Esophagus muscularis mucosa (tissue), 4 donors: ENCODE measurements around the gene LTC4S. TPM values are rescaled to one million over a fixed set of nuclear protein-coding genes. Genes with fewer than 3 reads are reported as not detected.

ENCODE experiments used
- DNase-seq: peaks from one replicate; pipeline ENCODE4 v3.0.0-alpha.2; 2017; ENCODE audit errors: extremely low spot score
- H3K27ac ChIP-seq, 4 donors: fragments of 200-600 bp; sonication (generic); replicated peaks in 1 of 4; 1 replicate in 3 of 4; 2 replicates in 1 of 4; pipeline ENCODE4 v1.5.1; 2016 to 2019; ENCODE audit warnings: mild to moderate bottlenecking in 1 of 4
- H3K27me3 ChIP-seq, 4 donors: fragments of 200-600 bp; sonication (generic); one replicate each; pipeline versions ENCODE4 v1.5.1 to v1.6.0; 2016 to 2019
- H3K36me3 ChIP-seq, 4 donors: fragments of 200-600 bp; sonication (generic); one replicate each; pipeline ENCODE4 v1.5.1; 2016 to 2019
- H3K4me1 ChIP-seq, 4 donors: fragments of 200-600 bp; sonication (generic); one replicate each; pipeline ENCODE4 v1.5.1; 2016 to 2019
- H3K4me3 ChIP-seq, 4 donors: fragments of 200-600 bp; sonication (generic); 1 replicate in 2 of 4; 2 replicates in 2 of 4; pipeline ENCODE4 v1.5.1; 2016 to 2019; ENCODE audit warnings: mild to moderate bottlenecking in 4 of 4, moderate library complexity in 1 of 4
- H3K9me3 ChIP-seq, 4 donors: fragments of 200-600 bp; sonication (generic); 1 replicate in 3 of 4; 2 replicates in 1 of 4; pipeline ENCODE4 v1.5.1; 2016 to 2019
- CTCF ChIP-seq, 3 experiments: fragments of 200-600 bp in 2 of 3; fragments of 450-650 bp in 1 of 3; sonication (generic) in 2 of 3; IDR thresholded peaks; one replicate each; pipeline ENCODE4 v1.5.1; 2017 to 2019; ENCODE audit warnings: antibody characterized with exemption in 3 of 3, mild to moderate bottlenecking in 2 of 3, moderate library complexity in 1 of 3
- EP300 ChIP-seq: sonication (generic); formaldehyde crosslinking; IDR thresholded peaks from one replicate; pipeline ENCODE4 v1.6.1; 2017; ENCODE audit warnings: antibody characterized with exemption
- POLR2A ChIP-seq: fragments of 450-650 bp; IDR thresholded peaks from one replicate; pipeline ENCODE4 v1.6.1; 2017; ENCODE audit warnings: antibody characterized with exemption, moderate library complexity, mild to moderate bottlenecking, low read depth
- POLR2AphosphoS5 ChIP-seq, 2 donors: sonication (generic); formaldehyde crosslinking; IDR thresholded peaks; one replicate each; pipeline ENCODE4 v1.6.1; 2017; ENCODE audit warnings: antibody characterized with exemption in 2 of 2
- WGBS: methylation state at CpG from one replicate; pipeline ENCODE4 v1.1.5; 2018; 5-methylcytosine and 5-hydroxymethylcytosine counted together
- intact Hi-C: fragments of 100-400 bp; cut with DNase I; formaldehyde crosslinking; loops from one replicate; pipeline ENCODE4 v1.15.1; 2023
- small RNA-seq, 3 donors: library from RNA; depleted of rRNA; stranded (forward); fragments of <200 nt; gene quantifications; one replicate each; pipeline ENCODE3, GENCODE V24; 2016
- total RNA-seq, 4 donors: library from RNA; depleted of rRNA; stranded (reverse); fragments of >200 nt; gene quantifications; one replicate each; pipeline versions ENCODE4 v1.1.0 to v1.2.1, GENCODE V29; 2016

The LTC4S gene
- total RNA-seq, 4 donors from 2014 or later, result 7.9 to 15.2 (median 12.8) TPM

- Histone ChIP-seq H3K9me3 (peaks cover 0 to 1% (median 0%) of the 10 kb centered on the region in 4 donors), H3K4me1 (peaks cover 6 to 14% (median 11%) of the 10 kb centered on the region in 4 donors), H3K4me3 (no peak overlapping the region), H3K36me3 (peaks cover 45 to 95% (median 75%) of the 10 kb centered on the region in 4 donors), H3K27me3 (no peaks in the 10 kb centered on the region), H3K27ac (no peak overlapping the region)
- 86% methylated on average over 8 of the region's 16 CpGs for WGBS
- intact Hi-C loops, result no loop called here
- no peak for DNase-seq
- peak in 1 of 2 donors; percentile 52 for TF ChIP-seq POLR2AphosphoS5 (IDR thresholded peaks at IDR 0.05)
- no peak for TF ChIP-seq EP300
Observed at GRCh38 chr5:179839328-179840256, 45.8 kb downstream of the LTC4S start.

- no peaks in the 10 kb centered on the region for H3K27me3 ChIP-seq
- intact Hi-C loops, result no loop called here
- H3K9me3 ChIP-seq, result peaks cover 0 to 8% (median 0%) of the 10 kb centered on the region in 4 donors
- no peak overlapping the region for H3K4me3 ChIP-seq
- peaks cover 41 to 92% (median 71%) of the 10 kb centered on the region in 4 donors for H3K36me3 ChIP-seq
- TF ChIP-seq POLR2A (no peak), CTCF (IDR thresholded peaks at IDR 0.05) (no peak), EP300 (no peak), POLR2AphosphoS5 (IDR thresholded peaks at IDR 0.05) (no peak)
- H3K27ac ChIP-seq, result no peak overlapping the region
- no peak for DNase-seq
- H3K4me1 ChIP-seq, result peaks cover 6 to 14% (median 11%) of the 10 kb centered on the region in 4 donors
- WGBS, result 90% methylated on average over 11 of the region's 11 CpGs
Observed at GRCh38 chr5:179840321-179840720, 46.5 kb downstream of the LTC4S start.

DNA sequence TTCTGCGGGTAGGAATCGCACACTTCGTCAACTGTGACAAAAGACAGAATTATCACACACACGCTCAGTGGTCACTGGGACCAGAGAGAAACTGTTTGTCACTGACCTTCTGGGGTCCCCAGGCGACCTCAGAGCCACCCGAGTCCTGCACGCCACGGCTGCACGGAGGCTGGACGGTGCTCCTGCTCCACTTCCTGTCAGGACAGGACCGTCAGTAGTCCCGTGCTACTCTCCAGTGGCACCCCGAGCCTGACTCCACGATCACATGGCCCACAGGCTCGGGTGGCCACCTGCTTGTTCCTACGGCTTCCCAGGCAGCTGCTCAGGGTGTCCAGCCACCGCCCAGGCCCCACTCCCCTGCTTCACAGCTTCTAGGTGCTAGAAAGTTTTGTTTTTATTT is 47.0 kb downstream of the LTC4S start:
- Histone ChIP-seq H3K4me3 (no peak overlapping the region), H3K36me3 (peaks cover 46 to 92% (median 71%) of the 10 kb centered on the region in 4 donors), H3K9me3 (peaks cover 0 to 9% (median 0%) of the 10 kb centered on the region in 4 donors), H3K4me1 (peaks cover 6 to 12% (median 11%) of the 10 kb centered on the region in 4 donors), H3K27ac (no peak overlapping the region), H3K27me3 (no peaks in the 10 kb centered on the region)
- TF ChIP-seq CTCF (IDR thresholded peaks at IDR 0.05) (no peak), POLR2AphosphoS5 (IDR thresholded peaks at IDR 0.05) (no peak), EP300 (no peak), POLR2A (no peak)
- 94% methylated on average over 10 of the region's 17 CpGs for WGBS
- intact Hi-C loops, result no loop called here
- DNase-seq, result no peak

DNA sequence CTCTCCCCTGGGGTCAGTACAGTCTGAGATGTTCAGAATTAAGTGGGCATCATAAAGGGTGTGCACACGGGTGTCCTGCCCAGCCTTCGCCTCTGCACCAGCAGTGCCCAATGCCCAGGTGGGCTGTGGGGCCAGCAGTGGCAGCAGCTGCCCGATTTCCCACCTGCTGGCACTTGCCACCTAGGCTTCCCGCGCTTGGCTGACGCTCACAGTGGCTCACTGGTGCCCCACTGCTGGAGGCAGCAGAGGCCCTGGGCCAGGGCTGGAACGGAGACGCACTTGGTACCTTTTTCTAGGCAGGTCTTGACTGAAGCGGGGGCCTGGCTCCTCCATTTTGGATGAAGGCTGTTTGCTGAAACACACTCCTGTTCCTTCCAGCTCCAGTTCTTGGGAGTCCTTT is 47.8 kb downstream of the LTC4S start:
- Histone ChIP-seq H3K9me3 (peaks cover 0 to 9% (median 0%) of the 10 kb centered on the region in 4 donors), H3K4me1 (peaks cover under 1 to 5% (median 3%) of the 10 kb centered on the region in 4 donors), H3K36me3 (peaks cover 44 to 92% (median 71%) of the 10 kb centered on the region in 4 donors), H3K4me3 (no peak overlapping the region), H3K27ac (no peak overlapping the region), H3K27me3 (no peaks in the 10 kb centered on the region)
- no peak for DNase-seq
- 97% methylated on average over 8 of the region's 9 CpGs for WGBS
- intact Hi-C loops, result no loop called here
- TF ChIP-seq POLR2A (no peak), EP300 (no peak), POLR2AphosphoS5 (IDR thresholded peaks at IDR 0.05) (no peak), CTCF (IDR thresholded peaks at IDR 0.05) (no peak)

Small RNA genes lying within 50 kb of the gene (small RNA-seq; reads per million reads assigned to genes)
- 0 reads per million in 3 donors for gene MIR1229

Other genes starting within 250 kb of the LTC4S start
- gene RUFY1, start 243.4 kb upstream of the LTC4S start, total RNA-seq, result 10 to 100 TPM; 39.9 to 59.8 (median 45.6) TPM
- 100 to 1,000 TPM; 234 to 369 (median 244) TPM for gene HNRNPH1, start 170.3 kb upstream of the LTC4S start, total RNA-seq
- gene CBY3, start 113.0 kb upstream of the LTC4S start, total RNA-seq, result not detected
- 100 to 1,000 TPM; 230 to 403 (median 321) TPM for gene CANX, start 95.0 kb upstream of the LTC4S start, total RNA-seq
- 10 to 100 TPM; 21.4 to 60.9 (median 36.4) TPM for gene MAML1, start 61.2 kb upstream of the LTC4S start, total RNA-seq
- gene MGAT4B, start 12.9 kb downstream of the LTC4S start, total RNA-seq, result 10 to 100 TPM; 47.1 to 70.6 (median 59.2) TPM
- 100 to 1,000 TPM; 333 to 453 (median 392) TPM for gene SQSTM1, start 26.9 kb downstream of the LTC4S start, total RNA-seq
- 10 to 100 TPM; 21.2 to 34.2 (median 23.3) TPM for gene MRNIP, start 64.8 kb downstream of the LTC4S start, total RNA-seq
- gene TBC1D9B, start 113.9 kb downstream of the LTC4S start, total RNA-seq, result 100 to 1,000 TPM in 2 of 4 donors, 10 to 100 TPM in 2; 80.2 to 229 (median 143) TPM